SU-DHL-6 (cell line): ENCODE results near the gene ZMYM3.

Source experiments
- H2AFZ ChIP-seq: fragments of 200-600 bp; sonication (generic); 2 replicates; pipeline ENCODE4 v1.6.1; 2014; ENCODE audit warnings: low read depth, mild to moderate bottlenecking, moderate library complexity, mixed read lengths, antibody characterized with exemption, low read length; ENCODE audit not compliant: severe bottlenecking
- H3F3A ChIP-seq: fragments of 200-600 bp; shearing (Covaris generic); 2 replicates; pipeline ENCODE4 v1.6.0; 2016; ENCODE audit warnings: antibody characterized with exemption, mild to moderate bottlenecking; ENCODE audit not compliant: insufficient read depth
- H3K27ac ChIP-seq: fragments of 200-600 bp; sonication (generic); 2 replicates; pipeline ENCODE4 v1.5.1; 2016; ENCODE audit warnings: low read depth, mild to moderate bottlenecking, low read length, moderate library complexity, mixed read lengths
- H3K27me3 ChIP-seq: fragments of 200-600 bp; sonication (generic), shearing (Covaris generic); 2 replicates; pipeline ENCODE4 v1.6.0; 2014; ENCODE audit warnings: mild to moderate bottlenecking, low read length
- H3K36me3 ChIP-seq: fragments of 200-600 bp; sonication (generic); 2 replicates; pipeline ENCODE4 v1.6.1; 2014; ENCODE audit warnings: mild to moderate bottlenecking, low read length, mixed read lengths
- H3K4me2 ChIP-seq: fragments of 300-600, 200-600 bp; shearing (Covaris generic), sonication (generic); 2 replicates; pipeline ENCODE4 v1.6.0; 2014; ENCODE audit warnings: low read length, low read depth, mild to moderate bottlenecking; ENCODE audit not compliant: poor library complexity, severe bottlenecking
- H3K4me3 ChIP-seq: fragments of 200-600 bp; sonication (generic); 2 replicates; pipeline ENCODE4 v1.5.1; 2014; ENCODE audit warnings: antibody characterized with exemption, low read length, mild to moderate bottlenecking, mixed read lengths; ENCODE audit not compliant: insufficient read depth, poor library complexity, severe bottlenecking
- H3K79me2 ChIP-seq: fragments of 200-600 bp; sonication (generic); 2 replicates; pipeline ENCODE4 v1.6.1; 2014; ENCODE audit warnings: mild to moderate bottlenecking, low read length, moderate library complexity; ENCODE audit not compliant: insufficient read depth
- H3K9ac ChIP-seq: fragments of 200-600 bp; sonication (generic); 2 replicates; pipeline ENCODE4 v1.7.0; 2014; ENCODE audit warnings: mild to moderate bottlenecking, low read length
- H3K9me2 ChIP-seq: fragments of 200-600 bp; sonication (generic); replicated peaks from 2 replicates; pipeline ENCODE4 v1.6.1; 2014; ENCODE audit warnings: low read length; ENCODE audit not compliant: insufficient read depth
- H3K9me3 ChIP-seq: fragments of 200-600 bp; sonication (generic); 2 replicates; pipeline ENCODE4 v1.6.1; 2014; ENCODE audit warnings: low read length, mixed read lengths; ENCODE audit not compliant: insufficient read depth
- H4K20me1 ChIP-seq: fragments of 200-600 bp; sonication (generic); 2 replicates; pipeline ENCODE4 v1.6.1; 2014; ENCODE audit warnings: low read depth, mild to moderate bottlenecking, antibody characterized with exemption, low read length, moderate library complexity, mixed read lengths
- CTCF ChIP-seq: fragments of 200-600 bp; sonication (generic); IDR thresholded peaks from one replicate; pipeline ENCODE4 v1.5.1; 2017; ENCODE audit warnings: antibody characterized with exemption, mild to moderate bottlenecking, low read length, moderate library complexity; ENCODE audit not compliant: insufficient read depth, poor library complexity, severe bottlenecking
- EZH2phosphoT487 ChIP-seq: fragments of 200-600 bp; sonication (generic), shearing (Covaris generic); conservative IDR thresholded peaks from 2 replicates; pipeline ENCODE4 v1.6.1; 2018; ENCODE audit warnings: mild to moderate bottlenecking, antibody characterized with exemption, low read length, moderate library complexity, mixed read lengths

ZMYM3 gene

DNA sequence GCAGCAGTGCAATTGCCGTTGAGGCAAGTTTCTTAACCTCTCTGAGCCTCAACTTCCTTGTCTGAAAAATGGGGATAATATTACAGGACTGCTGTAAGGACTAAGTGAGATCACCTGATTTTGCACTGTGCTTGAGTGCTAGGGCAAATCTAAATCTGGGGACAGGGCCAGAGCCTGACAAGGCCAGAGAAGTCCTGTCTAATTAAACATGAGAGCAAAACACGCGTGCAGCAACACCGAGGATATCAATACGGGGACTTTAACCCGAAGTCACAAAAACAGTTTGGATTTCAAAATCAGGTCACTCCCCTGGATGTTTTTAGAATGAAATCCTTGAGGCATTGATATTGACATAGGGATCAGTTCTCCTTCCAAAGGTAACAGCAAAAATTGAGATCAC lies 36.6 kb downstream of the ZMYM3 start:
- H3K79me2 ChIP-seq: no peaks in the 10 kb centered on the region
- H3K9me2 ChIP-seq: no peaks in the 10 kb centered on the region
- H3K27me3 ChIP-seq: no peaks in the 10 kb centered on the region
- H3K9me3 ChIP-seq: no peaks in the 10 kb centered on the region
- H3K4me2 ChIP-seq: no peak overlapping the region
- no peaks in the 10 kb centered on the region for H4K20me1 ChIP-seq
- no peaks in the 10 kb centered on the region for H3F3A ChIP-seq
- no peak overlapping the region for H3K9ac ChIP-seq
- no peak overlapping the region for H3K4me3 ChIP-seq
- no peaks in the 10 kb centered on the region for H3K36me3 ChIP-seq
- no peak overlapping the region for H3K27ac ChIP-seq
- H2AFZ ChIP-seq: no peak overlapping the region
- TF ChIP-seq EZH2phosphoT487 (no peak), CTCF (no peak)

- Histone ChIP-seq H3K4me3 (no peak overlapping the region), H4K20me1 (no peaks in the 10 kb centered on the region), H2AFZ (no peak overlapping the region), H3F3A (no peaks in the 10 kb centered on the region), H3K9me3 (no peaks in the 10 kb centered on the region), H3K36me3 (no peaks in the 10 kb centered on the region), H3K27ac (no peak overlapping the region), H3K4me2 (no peak overlapping the region), H3K9ac (no peak overlapping the region), H3K27me3 (no peaks in the 10 kb centered on the region), H3K9me2 (no peaks in the 10 kb centered on the region), H3K79me2 (no peaks in the 10 kb centered on the region)
- TF ChIP-seq CTCF (no peak), EZH2phosphoT487 (no peak)
Measured at GRCh38 chrX:71216485-71216884, 37.5 kb downstream of the ZMYM3 start.

- Histone ChIP-seq H3K9me2 (no peaks in the 10 kb centered on the region), H2AFZ (no peak overlapping the region), H3K9ac (no peak overlapping the region), H4K20me1 (no peaks in the 10 kb centered on the region), H3K4me3 (no peak overlapping the region), H3K36me3 (no peaks in the 10 kb centered on the region), H3K4me2 (no peak overlapping the region), H3K9me3 (no peaks in the 10 kb centered on the region), H3F3A (no peaks in the 10 kb centered on the region), H3K27ac (no peak overlapping the region), H3K27me3 (no peaks in the 10 kb centered on the region), H3K79me2 (no peaks in the 10 kb centered on the region)
- TF ChIP-seq EZH2phosphoT487 (no peak), CTCF (no peak)
Measured at GRCh38 chrX:71215338-71215912, 38.5 kb downstream of the ZMYM3 start.
